HG03108 (cell line): Measurements from ENCODE around the gene TNF.

Experiments used
- ATAC-seq: cut with Tn5 transposase; IDR thresholded peaks from one replicate; pipeline ENCODE4 v1.9.1; 2021; ENCODE audit warnings: moderate library complexity; ENCODE audit not compliant: unreplicated experiment

TNF gene

DNA sequence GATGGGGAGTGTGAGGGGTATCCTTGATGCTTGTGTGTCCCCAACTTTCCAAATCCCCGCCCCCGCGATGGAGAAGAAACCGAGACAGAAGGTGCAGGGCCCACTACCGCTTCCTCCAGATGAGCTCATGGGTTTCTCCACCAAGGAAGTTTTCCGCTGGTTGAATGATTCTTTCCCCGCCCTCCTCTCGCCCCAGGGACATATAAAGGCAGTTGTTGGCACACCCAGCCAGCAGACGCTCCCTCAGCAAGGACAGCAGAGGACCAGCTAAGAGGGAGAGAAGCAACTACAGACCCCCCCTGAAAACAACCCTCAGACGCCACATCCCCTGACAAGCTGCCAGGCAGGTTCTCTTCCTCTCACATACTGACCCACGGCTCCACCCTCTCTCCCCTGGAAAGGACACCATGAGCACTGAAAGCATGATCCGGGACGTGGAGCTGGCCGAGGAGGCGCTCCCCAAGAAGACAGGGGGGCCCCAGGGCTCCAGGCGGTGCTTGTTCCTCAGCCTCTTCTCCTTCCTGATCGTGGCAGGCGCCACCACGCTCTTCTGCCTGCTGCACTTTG is at the start of gene TNF:
Gene TNF (plus strand): TSS at position 231 of the 567 bp plus-strand sequence. CDS start 177 bp downstream, at position 408.
- ATAC-seq = peak; percentile 18

DNA sequence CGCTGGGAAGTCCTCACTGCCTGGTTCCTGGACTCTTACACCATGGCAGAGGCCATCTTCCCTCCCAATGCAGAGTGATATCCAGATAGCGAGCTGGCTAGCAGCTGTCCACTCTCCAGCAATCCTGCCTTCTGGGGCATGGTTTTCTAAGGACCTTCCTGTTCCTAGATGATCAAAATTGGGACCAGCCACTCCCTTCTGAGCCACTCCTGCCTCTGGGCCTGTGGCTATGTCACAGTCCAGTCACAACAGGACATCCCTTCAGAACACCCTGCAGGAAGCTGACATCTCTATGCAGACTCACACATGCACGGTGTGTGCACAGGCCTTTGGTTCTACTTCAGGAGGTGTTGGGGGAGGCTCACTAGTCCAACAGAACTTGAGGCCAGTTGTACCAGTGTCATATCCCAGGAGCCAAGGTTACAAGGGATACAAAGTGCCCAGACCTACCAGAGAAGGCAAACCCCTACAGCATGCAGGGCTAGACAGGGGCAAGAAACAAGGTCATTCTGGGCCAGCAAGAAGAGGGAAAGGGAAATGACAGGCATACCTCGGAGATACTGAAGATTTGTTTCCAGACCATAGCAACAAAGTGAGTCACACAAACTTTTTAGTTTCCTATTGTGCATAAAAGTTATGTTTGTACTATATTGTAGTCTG is 49.3 kb upstream of the TNF start:
- no peak for ATAC-seq

DNA sequence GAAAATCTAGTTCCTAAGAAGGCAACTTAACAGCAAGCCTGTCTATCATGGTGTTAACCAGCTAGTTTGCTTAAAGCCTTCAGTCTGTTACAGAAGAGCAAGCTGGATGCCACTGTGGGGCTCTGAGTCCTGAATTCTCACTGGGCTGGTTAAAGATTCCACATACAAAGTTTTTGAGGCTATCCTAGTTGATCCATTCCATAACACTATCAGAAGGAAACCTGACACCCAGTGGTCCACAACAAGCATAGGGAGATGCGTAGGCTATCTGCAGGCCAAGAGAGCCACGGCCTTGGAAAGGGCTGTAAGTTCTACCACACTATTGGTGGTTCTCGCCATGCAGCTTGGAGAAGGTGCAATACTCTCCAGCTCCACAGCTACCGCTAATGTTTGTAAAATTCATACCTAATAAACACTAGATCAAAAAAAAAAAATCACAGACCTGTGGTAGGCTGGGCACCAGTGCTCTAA is 47.0 kb upstream of the TNF start:
- ATAC-seq = no peak

DNA sequence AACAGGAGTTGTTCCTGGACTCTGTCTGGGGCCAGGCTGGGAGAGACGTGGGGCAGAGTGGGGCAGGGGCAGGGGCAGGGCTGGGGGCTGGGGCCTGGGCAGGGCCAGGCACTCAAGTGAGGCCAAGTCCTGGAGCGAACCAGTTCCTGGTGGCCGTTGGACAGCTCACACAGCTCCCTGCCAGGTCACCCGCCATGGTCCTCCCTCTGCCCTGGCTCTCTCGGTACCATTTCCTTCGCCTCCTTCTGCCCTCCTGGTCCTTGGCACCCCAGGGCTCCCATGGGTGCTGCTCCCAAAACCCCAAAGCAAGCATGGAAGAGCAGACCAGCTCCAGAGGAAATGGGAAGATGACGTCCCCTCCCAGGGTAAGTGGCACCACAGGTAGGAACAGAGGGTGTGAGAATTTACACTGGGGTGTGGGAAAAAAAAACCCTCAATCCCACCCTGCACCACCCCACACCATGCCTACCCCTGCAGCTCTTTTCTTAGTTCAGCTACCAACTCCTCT is 46.5 kb upstream of the TNF start, which contains the start of gene MCCD1:
Gene MCCD1 (plus strand): TSS at position 142 of the 508 bp plus-strand sequence. CDS start 53 bp downstream, at position 195.
- ATAC-seq = no peak

DNA sequence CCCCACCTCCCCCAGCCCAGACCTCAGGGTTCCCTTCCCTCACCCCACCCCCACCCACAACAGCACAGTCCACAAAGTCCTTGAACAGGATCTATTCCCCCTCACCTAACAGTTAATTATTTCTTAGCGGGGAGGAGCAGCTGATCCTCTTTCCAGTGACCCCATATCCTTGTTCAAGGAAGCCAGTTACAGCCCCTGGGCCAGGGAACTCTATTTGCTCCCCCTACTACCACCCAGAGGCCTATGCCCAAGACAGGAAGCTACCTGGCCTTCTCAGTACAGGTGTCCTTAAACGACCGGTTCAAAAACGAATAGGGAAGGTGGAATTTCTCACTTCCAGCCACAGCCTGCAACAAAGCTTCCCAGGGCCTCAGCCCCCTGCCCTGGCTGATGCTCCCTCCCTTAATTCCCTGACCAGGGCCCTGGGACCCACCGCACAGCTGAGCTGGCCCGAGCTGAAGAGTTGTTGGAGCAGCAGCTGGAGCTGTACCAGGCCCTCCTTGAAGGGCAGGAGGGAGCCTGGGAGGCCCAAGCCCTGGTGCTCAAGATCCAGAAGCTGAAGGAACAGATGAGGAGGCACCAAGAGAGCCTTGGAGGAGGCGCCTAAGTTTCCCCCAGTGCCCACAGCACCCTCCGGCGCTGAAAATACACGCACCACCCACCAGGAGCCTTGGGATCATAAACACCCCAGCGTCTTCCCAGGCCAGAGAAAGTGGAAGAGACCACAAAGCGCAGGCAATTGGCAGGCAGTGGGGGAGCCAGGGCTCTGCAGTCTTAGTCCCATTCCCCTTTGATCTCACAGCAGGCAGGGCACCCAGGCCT is 45.8 kb upstream of the TNF start:
- ATAC-seq = no peak

DNA sequence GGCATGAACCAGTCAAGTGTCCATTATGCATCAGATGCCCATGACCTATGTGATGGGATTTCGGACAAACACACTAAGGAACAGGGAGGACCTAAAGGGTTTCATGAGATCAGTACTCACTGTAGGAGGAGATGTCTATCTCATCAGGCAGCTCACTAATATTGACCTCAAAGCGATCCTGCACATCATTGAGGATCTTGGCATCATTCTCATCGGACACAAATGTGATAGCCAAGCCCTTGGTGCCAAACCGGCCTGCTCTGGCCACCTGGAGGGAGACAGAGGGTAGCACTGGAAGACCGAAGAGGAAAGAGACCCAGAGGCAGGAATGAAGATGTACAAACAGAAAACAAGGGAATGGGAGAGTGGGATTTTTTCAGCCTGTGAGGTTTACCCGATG is 44.7 kb upstream of the TNF start:
- no peak for ATAC-seq

DNA sequence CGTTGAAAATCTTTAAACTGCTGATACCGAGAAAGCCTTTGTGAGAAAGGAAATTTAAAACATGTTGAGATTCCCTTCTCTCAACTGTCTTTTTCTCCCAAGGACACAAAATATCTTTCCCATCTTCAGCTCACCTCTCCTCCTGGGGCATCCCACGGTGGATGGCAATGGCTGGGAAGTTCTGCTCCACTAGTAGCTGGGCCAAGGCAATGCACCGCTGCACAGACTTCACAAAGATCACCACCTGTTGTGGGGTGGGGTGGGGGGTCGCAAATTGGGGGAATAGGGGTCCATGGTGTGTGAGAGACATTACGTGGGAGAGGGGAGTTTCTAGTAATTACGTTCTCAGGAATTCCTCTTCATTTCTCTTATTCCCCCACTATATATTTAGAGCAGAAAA is 44.2 kb upstream of the TNF start:
- no peak for ATAC-seq

DNA sequence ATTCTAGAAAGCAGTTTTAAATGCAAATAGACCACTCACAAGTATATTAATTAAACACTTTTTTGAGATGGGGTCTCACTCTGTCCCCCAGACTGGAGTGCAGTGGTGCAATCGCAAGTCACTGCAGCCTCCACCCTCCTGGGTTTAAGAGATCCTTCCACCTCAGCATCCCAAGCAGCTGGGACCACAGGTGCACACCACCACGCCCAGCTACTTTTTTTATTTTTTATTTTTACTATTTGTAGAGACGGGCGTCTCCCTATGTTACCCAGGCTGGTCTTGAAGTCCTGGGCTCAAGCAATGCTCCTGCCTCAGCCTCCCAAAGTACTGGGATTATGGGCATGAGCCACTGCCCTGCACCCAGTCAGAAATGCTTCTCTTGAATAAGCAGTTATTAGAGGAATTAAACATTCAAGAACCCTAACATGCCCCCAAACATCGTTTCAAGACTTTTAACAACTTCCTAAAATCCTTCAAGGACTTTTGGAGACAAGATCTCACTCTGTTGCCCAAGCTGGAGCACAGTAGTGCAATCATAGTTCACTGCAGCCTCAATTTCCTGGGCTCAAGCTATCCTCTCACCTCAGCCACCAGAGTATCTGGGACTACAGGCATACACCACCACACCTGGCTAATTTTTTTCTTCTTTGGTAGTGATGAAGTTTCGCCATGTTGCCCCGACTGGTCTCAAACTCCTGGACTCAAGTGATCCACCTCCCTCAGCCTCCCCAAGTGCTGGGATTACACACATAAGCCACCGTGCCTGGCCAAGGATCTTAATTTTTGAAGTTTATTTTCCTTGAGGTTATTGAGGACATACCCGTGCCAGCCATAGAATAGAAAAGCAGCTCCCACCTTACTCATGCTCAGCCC is 43.4 kb upstream of the TNF start:
- ATAC-seq = no peak

DNA sequence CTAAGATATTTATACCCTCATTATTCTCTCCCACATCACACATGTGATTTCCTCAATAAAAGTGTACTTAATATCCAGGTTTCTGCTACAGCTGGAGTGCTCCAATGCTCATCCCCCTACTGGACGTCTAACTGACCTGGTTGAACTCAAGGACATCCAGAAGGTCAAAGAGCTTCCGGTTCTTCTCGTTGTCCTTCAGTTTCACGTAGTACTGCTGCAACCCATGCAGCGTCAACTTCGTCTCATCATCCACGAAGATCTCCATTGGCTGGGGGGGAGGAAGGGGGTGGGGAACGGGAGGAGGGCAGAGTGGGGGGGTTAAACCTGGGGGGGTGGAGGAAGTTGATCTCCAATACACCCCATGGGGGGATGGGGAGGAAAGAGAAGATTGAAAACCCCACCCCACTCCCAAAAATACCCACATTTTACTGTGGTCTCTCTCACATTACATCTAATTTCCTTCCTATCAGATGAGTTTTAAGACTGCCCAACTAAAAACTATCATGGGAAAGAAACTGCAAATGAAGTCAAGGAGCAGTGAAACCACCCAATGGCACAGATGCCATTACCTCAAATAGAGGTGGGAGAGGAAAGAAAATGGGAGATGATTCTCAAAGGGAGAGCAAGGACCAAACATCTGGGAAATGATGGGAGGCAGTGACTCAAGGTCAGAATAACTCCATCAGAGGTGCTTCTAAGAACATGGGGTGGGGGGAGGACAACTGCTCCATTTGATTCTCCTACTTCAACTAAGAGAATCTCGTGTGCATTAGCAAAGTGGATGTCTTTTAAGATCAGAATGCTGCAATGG is 42.5 kb upstream of the TNF start:
- ATAC-seq = no peak

DNA sequence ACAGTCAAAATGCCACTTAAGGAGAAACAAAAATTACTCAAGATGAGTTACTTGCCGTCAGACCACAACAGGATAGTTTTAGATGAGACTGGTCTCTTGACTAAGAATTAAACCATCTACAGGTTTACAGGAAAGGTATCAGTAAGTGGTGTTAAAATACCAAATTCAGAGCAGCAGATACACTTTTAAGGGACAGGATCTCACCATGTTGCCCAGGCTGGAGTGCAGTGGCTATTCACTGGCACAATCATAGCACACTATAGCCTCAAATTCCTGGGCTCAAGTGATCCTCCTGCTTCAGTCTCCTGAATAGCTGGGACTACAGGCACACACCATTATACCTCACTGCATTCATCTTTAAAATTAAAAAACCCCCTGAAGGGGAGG is 41.9 kb upstream of the TNF start:
- no peak for ATAC-seq

DNA sequence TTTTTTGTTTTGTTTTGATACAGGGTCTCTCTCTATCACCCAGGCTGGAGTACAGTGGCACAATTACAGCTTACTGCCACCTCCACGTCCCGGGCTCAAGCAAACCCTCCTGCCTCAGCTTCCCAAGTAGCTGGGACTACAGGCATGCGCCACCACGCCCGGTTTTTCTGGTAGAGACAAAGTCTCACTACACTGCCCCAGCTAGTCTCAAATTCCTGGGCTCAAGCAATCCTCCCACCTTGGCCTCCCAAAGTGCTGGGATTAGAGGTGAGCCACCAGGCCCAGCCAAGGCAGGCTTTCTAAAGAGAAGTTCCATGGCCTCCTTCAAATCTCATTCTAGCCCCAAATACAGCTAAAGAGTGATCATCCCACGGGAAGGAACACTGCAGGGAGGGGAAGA is 41.4 kb upstream of the TNF start:
- no peak for ATAC-seq

DNA sequence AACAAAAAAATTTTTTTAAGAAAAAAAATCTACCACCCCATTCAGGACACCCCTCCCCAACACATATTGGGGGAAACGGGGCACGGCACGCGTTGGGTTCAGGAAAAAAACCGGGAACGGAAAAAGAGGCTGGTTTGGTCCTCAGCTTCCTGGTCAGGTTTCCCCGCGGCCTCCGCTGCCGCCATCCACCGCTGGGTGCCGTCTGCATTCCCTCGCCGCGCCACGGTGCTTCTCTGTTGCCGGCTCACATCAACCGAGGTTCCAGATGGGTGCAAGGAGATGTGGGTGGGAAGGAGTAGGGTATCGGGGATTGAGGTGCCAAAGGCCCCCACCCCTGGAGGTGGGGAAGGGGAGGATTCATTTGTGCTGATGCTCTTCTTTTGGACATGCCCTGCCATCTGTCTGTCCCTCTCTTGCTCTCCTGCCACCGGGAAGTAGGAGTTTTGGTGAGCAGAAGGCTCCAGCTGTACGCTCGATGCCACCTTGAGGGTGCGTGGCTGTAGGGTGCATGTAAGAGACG is 40.8 kb upstream of the TNF start:
- no peak for ATAC-seq

DNA sequence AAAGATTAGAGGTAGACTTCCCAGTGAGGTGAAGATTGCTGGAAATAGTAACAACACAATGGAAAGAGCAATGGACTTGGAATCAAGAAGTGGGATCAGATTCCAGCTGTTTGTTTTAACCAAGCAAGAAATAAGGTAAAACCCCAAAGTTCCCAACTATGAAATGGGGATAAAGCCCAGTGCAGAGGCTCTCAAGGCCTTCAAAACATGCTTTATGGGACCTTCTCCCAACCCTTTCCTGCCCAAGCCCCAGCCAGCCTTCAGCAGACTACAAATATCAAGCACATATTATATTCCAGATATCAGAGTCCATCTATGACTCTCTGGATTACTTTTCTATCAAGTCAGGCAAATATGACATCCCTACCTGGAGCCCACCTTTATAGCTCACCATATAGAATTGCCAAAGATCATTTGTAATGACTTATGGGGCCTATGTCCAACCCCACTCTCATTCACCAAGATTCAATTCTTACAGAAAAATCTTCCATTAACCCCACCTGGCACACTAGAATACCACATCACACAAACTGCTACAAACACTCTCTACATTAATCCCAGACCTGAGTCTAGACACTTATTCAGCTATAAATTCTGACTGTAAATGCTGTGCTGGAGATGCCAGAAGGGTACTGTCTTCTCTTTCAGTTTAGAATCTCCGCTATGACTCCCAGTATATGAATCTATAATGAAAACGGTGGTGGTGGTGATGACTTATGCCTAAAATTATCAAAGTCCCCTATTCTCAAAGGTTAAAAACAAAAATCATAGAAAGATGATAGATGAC is 39.6 kb upstream of the TNF start:
- no peak for ATAC-seq

DNA sequence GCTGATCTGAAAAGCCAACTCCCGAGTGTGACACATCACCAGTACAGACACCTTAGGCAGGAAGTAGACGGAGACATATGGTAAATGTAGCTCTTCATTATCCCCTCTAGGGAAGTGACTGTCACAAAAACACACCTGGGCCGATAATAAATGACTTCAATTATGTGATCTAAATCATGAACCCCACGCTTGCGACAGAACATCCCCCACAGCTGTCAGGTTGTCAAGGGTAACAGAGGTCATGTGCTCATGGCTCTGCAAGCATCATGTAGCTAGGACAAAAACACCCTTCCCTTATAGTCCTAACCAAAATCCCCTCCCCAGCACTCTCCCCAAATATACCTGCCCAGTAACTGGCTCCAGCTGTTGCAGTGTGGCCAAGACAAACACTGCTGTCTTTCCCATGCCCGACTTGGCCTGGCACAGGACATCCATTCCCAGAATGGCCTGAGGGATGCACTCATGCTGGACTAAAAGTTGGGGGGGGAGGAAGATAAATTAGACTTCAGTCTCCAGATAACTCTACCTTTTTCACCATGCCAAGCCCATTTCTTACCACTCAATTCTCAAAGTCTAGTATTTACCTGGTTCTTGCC is 36.5 kb upstream of the TNF start:
- ATAC-seq = no peak

DNA sequence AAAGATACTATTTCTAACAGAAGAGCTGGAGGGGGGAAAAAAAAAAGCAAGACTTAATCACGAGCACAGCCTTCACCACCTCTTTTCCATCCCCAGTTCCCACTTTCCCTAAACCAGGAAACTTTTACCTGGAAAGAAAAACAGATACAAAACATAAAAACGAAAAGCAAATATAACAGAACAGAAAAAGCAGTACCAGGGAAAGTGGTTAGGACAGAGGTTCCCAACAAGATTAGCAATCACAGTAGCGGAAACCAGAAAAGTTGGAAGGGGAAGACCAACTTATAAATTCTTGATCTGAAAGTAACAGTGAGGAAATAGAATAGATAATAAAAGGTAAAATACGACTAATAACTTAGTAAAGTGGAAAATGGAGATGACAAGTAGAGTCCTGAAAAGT is 34.7 kb upstream of the TNF start:
- ATAC-seq = no peak

DNA sequence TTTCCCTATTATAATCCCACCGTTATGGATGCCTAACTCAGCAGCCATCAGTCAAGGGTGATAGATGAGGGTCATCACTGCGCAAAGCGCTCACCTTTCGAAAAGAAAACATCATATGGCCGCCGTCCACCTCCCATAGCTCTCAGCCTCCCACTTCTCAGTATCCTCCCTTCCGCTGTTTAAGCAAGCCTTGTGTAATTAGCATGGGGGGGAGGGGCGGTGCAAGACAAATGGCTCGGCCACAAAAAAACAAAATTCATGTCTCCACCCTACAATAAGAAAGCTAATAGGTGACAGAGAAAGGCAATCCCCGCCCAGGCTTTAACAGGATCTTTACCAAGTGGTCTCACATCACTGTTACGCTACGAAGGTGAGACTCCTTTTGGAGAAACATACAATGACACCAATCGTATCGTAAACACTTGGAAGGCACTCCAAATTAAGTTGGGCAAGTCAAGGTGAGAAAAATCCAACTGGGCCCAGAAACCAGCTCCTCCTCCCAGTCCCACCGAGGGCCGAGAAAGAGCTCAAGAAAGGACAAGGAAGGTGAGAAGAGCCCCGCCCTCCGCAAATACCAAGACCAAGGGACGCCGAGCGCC is 34.2 kb upstream of the TNF start:
- no peak for ATAC-seq

DNA sequence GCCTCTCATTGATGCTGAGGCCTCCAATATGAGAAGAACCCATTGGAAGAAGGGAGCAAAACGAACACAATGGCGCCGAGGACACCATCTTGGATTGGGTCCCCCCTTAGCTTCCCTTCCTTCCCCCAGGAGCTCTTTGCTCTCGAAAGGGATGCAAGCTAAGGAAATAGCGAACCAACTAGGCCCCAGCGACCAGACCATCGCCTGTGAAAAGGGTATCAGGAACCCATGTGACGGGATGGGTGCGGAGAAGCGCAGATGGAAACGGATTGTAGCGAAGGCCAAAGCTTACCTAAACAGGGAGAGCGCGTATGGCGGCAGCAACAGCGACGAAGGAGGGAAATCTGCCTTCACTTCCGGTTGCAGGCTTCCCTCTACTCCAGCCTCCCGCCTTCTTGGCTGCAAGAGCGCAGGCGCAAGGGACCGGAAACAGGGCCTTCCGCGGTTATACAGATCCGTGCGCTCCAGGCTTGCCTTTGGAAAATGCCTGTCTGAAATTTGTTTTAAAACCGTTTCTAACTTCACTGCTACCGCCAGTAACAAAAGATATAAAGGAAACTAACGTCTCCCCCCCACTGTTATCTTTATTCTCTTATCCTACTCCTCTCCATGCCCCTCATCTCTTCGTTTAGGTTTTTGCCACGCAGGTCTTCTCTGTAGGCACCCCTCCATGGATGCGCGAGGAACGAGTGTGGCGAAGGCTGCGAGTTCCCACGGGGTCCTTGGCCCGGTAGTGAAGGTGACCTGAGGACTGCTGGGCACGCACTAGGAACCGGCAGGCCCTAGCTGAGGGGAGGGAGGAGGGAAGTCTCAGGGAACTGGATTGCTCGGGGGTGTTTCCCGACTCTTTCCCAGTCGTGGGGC is 33.5 kb upstream of the TNF start, which contains the start of gene DDX39B:
Gene DDX39B (minus strand): TSS at position 346 of the 864 bp plus-strand sequence. CDS start 1,471 bp downstream, outside the sequence.
- peak; percentile 41 for ATAC-seq
